ENCODE measurements around the gene YPEL1. TPM values are rescaled to one million over a fixed set of nuclear protein-coding genes. Genes with fewer than 3 reads are reported as not detected.

The YPEL1 gene
- total RNA-seq, 1 donor from 2014 or later, result 19.5 TPM

DNA sequence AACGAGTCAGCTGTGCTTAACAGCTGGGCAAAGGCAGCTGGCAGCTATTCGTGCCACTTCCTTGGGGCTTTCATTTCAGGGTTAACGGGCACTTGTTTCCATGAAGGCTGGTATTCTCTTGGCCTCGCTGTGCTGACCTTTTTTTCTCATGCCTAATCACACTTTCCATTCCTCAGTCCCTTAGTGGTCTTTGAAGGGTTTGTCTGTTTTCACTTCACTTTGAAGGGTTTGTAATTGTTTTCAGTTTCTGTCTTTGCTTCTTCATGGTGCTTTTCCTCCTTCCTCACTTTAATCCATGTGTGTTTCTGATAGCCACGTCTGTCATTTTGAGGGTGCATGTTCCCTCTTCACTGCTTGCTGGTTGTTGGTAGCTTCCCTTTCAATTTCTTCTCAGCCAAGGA is 45.2 kb downstream of the YPEL1 start:
- TF ChIP-seq, protein P1, sequence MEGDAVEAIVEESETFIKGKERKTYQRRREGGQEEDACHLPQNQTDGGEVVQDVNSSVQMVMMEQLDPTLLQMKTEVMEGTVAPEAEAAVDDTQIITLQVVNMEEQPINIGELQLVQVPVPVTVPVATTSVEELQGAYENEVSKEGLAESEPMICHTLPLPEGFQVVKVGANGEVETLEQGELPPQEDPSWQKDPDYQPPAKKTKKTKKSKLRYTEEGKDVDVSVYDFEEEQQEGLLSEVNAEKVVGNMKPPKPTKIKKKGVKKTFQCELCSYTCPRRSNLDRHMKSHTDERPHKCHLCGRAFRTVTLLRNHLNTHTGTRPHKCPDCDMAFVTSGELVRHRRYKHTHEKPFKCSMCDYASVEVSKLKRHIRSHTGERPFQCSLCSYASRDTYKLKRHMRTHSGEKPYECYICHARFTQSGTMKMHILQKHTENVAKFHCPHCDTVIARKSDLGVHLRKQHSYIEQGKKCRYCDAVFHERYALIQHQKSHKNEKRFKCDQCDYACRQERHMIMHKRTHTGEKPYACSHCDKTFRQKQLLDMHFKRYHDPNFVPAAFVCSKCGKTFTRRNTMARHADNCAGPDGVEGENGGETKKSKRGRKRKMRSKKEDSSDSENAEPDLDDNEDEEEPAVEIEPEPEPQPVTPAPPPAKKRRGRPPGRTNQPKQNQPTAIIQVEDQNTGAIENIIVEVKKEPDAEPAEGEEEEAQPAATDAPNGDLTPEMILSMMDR (conservative IDR thresholded peaks at IDR 0.05), result no peak
- H3K4me3 Mint-ChIP-seq, result no peak overlapping the region
- no peaks in the 10 kb centered on the region for H3K4me1 Mint-ChIP-seq
- H3K9me3 Mint-ChIP-seq, result no peaks in the 10 kb centered on the region
- no peaks in the 10 kb centered on the region for H3K27me3 Mint-ChIP-seq (ENCODE audit: low read depth)
- no peak for DNase-seq (ENCODE audit: low read depth, low spot score)
- H3K36me3 Mint-ChIP-seq (ENCODE audit: low read depth), result peaks cover 4% of the 10 kb centered on the region
- H3K27ac Mint-ChIP-seq (ENCODE audit: unreplicated experiment), result no peak overlapping the region

DNA sequence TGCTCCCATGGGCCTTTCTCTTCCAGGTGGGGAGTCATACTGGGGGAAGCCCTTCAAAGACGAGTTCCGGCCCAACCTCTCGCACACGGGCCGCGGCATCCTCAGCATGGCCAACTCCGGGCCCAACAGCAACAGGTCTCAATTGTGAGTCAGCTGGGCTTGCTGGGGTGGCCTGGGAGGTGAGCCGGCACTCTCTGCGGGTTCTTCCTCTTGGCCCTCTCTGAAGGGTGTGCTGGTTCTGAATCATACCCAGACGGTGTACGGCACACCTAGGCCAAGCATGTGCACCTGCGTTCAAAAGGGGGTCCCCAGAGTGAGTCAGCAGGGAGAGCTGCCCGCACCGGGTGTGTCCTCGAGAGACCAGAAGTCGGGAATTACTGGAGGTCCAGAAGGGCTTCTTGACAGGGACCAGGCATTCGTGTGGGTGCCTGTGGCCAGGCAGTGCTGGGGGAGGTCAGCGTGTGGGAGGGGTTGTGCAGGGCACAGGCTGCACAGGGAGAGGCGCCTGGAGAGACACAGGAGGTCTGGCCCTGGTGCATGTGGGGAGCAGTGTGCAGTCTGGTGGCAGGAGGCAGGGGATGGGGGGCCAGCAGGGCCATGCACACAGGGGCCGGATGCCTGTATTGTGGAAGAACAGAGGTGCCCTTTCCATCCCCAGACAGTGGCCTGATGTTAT is 46.8 kb downstream of the YPEL1 start:
- Mint-ChIP-seq H3K4me3 (no peak overlapping the region), H3K4me1 (no peaks in the 10 kb centered on the region), H3K27me3 (ENCODE audit: low read depth) (no peaks in the 10 kb centered on the region), H3K9me3 (no peaks in the 10 kb centered on the region), H3K27ac (ENCODE audit: unreplicated experiment) (peak overlapping the region; percentile 35), H3K36me3 (ENCODE audit: low read depth) (peaks cover 6% of the 10 kb centered on the region)
- DNase-seq (ENCODE audit: low read depth, low spot score), result no peak
- TF ChIP-seq, protein P1 (conservative IDR thresholded peaks at IDR 0.05), result no peak

DNA sequence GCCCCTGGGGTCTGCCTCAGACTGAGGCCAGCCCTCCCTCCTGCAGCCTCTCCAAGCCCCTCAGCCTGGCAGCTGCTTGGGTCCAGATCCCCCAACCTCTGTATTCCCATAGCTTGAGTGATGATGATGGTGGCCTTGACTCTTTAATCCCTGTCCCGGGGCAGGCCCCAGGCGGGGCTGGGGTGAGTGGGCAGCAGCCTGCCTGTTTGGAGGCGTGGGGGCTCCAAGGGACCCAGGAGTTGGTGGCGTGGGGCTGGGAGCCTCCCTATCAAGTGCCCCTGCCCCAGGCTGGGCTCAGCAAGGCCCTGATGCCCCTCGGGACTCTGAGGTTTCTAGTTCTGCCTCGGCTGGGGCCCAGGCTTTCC is 47.3 kb downstream of the YPEL1 start:
- DNase-seq (ENCODE audit: low read depth, low spot score), result no peak
- Mint-ChIP-seq H3K4me1 (no peaks in the 10 kb centered on the region), H3K27me3 (ENCODE audit: low read depth) (no peaks in the 10 kb centered on the region), H3K27ac (ENCODE audit: unreplicated experiment) (no peak overlapping the region), H3K4me3 (no peak overlapping the region), H3K9me3 (no peaks in the 10 kb centered on the region), H3K36me3 (ENCODE audit: low read depth) (peaks cover 6% of the 10 kb centered on the region)
- TF ChIP-seq, protein P1 (conservative IDR thresholded peaks at IDR 0.05), result no peak

DNA sequence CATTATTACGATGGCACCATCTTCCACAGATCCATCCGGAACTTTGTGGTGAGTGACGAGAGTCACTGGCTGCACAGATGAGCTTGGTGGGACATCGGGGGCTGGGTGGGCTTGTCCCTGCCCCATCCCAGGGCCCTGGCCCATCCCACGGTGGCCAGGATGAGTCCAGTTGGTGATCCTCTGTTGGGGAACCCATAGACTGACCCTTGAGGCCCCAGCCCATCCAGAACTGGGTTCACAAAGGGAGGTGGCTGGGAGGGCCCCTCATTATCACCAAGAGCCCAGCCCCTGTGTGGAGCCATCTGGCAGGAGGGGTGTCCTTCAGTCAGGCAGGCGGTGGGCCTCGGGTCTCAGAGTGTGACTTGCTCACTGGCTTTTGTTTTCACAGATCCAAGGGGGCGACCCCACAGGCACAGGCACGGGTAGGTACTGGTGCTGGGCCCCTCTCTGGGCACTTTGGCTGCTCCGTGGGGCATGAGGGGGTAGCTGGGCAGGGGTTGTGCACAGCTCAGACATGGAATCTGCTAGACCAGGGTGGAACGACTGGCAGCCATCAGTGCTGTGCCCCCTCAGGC is 47.8 kb downstream of the YPEL1 start:
- TF ChIP-seq, protein P1 (conservative IDR thresholded peaks at IDR 0.05), result no peak
- Mint-ChIP-seq H3K27ac (ENCODE audit: unreplicated experiment) (no peak overlapping the region), H3K4me1 (no peaks in the 10 kb centered on the region), H3K4me3 (no peak overlapping the region), H3K9me3 (no peaks in the 10 kb centered on the region), H3K36me3 (ENCODE audit: low read depth) (peaks cover 6% of the 10 kb centered on the region), H3K27me3 (ENCODE audit: low read depth) (no peaks in the 10 kb centered on the region)
- no peak for DNase-seq (ENCODE audit: low read depth, low spot score)

DNA sequence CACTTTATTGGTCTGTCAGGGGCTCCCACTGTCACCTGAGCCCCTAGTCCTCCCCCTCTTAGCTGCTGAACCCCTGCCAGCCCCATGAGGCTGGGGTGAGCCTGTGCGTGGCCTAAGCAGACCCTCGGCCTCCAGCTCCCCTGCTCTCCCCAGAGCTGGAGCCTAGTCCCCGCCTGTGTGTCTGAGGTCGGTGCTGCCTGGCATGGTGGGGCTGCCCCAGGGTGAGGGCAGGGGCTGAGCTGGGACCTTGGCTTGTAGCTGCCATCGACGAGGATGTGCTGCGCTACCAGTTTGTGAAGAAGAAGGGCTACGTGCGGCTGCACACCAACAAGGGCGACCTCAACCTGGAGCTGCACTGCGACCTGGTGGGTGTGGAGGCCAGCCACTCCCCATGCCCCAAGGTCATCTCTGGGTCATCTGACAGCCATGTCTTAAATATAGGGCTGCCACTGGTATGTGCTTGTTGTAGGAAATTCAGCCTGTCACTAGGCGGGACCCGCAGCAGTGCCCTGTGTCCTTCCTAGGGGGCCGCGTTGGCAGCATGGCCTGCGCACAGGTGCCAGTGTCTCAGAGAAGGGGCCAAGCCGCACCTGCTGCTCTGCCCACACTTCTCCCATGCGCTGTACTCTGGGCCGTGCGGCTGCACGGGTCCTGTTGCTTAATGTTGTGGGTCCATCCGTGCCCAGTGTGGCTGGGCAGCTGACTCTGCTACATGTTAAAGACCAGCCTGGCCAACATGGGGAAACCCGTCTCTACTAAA is 48.8 kb downstream of the YPEL1 start:
- H3K4me3 Mint-ChIP-seq, result no peak overlapping the region
- H3K27ac Mint-ChIP-seq (ENCODE audit: unreplicated experiment), result no peak overlapping the region

More for the DNA sequence above, 48.8 kb downstream of the YPEL1 start:
- Mint-ChIP-seq H3K27me3 (ENCODE audit: low read depth) (no peaks in the 10 kb centered on the region), H3K4me1 (no peaks in the 10 kb centered on the region), H3K36me3 (ENCODE audit: low read depth) (peaks cover 6% of the 10 kb centered on the region), H3K9me3 (no peaks in the 10 kb centered on the region)
- no peak for DNase-seq (ENCODE audit: low read depth, low spot score)
- TF ChIP-seq, protein P1 (conservative IDR thresholded peaks at IDR 0.05), result no peak

Data from neural crest cell (in vitro differentiated cells).